Hepatocyte (in vitro differentiated cells): Measurements from ENCODE around the gene CSTF2T. TPM values are rescaled to one million over a fixed set of nuclear protein-coding genes. Genes with fewer than 3 reads are reported as not detected.

Source experiments
- DNase-seq: peaks from one replicate; pipeline ENCODE4 v3.0.0-alpha.2; 2016; ENCODE audit warnings: low spot score
- H2AFZ ChIP-seq: fragments of 200-600 bp; sonication (generic); 2 replicates; pipeline ENCODE4 v1.6.0; 2016; ENCODE audit warnings: antibody characterized with exemption, mild to moderate bottlenecking
- H3K27ac ChIP-seq: fragments of 200-600 bp; sonication (generic); 2 replicates; pipeline ENCODE4 v1.5.1; 2016; ENCODE audit warnings: mild to moderate bottlenecking
- H3K27me3 ChIP-seq: fragments of 200-600 bp; sonication (generic); 2 replicates; pipeline ENCODE4 v1.6.1; 2016
- H3K36me3 ChIP-seq: fragments of 200-600 bp; sonication (generic); replicated peaks from 2 replicates; pipeline ENCODE4 v1.5.1; 2016; ENCODE audit warnings: low read depth; ENCODE audit not compliant: insufficient read depth
- H3K4me1 ChIP-seq: fragments of 200-600 bp; sonication (generic); 2 replicates; pipeline ENCODE4 v1.5.1; 2016; ENCODE audit warnings: mild to moderate bottlenecking, moderate library complexity; ENCODE audit not compliant: insufficient read depth
- H3K4me2 ChIP-seq: fragments of 200-600 bp; sonication (generic); 2 replicates; pipeline ENCODE4 v1.6.0; 2016
- H3K4me3 ChIP-seq: fragments of 200-600 bp; sonication (generic); 2 replicates; pipeline ENCODE4 v1.5.1; 2016; ENCODE audit warnings: mild to moderate bottlenecking
- H3K79me2 ChIP-seq: fragments of 200-600 bp; sonication (generic); 2 replicates; pipeline ENCODE4 v1.6.0; 2017; ENCODE audit warnings: mild to moderate bottlenecking
- H3K9me2 ChIP-seq: fragments of 200-600 bp; sonication (generic); replicated peaks from 2 replicates; pipeline ENCODE4 v1.6.0; 2017; ENCODE audit warnings: mild to moderate bottlenecking; ENCODE audit not compliant: insufficient read depth
- H3K9me3 ChIP-seq: fragments of 200-600 bp; sonication (generic); 2 replicates; pipeline ENCODE4 v1.5.1; 2016; ENCODE audit warnings: low read depth, mild to moderate bottlenecking
- H4K20me1 ChIP-seq: fragments of 200-600 bp; sonication (generic); 2 replicates; pipeline ENCODE4 v1.6.0; 2016; ENCODE audit warnings: mild to moderate bottlenecking; ENCODE audit not compliant: insufficient read depth, poor library complexity, severe bottlenecking
- EZH2 ChIP-seq: fragments of 200-600 bp; sonication (generic); IDR thresholded peaks from 2 replicates; pipeline ENCODE4 v1.6.1; 2016; ENCODE audit warnings: antibody characterized with exemption, mild to moderate bottlenecking, borderline replicate concordance
- EZH2phosphoT487 ChIP-seq: fragments of 200-600 bp; sonication (generic); IDR thresholded peaks from one replicate; pipeline ENCODE4 v1.6.1; 2018; ENCODE audit warnings: antibody characterized with exemption, mild to moderate bottlenecking, low read depth, moderate library complexity; ENCODE audit not compliant: unreplicated experiment, severe bottlenecking
- WGBS: methylation state at CpG from one replicate; pipeline ENCODE4 v1.1.6; 2016; ENCODE audit warnings: low lambda C conversion rate; ENCODE audit errors: missing lambda C conversion rate; 5-methylcytosine and 5-hydroxymethylcytosine counted together
- polyA plus RNA-seq: library from polyadenylated mRNA; unstranded; fragments of >200 nt; fragmentation: Nextera tagmentation; extraction: Ambion mirVana; gene quantifications from 2 replicates; pipeline ENCODE4 v1.2.1, GENCODE V29; 2016
- total RNA-seq: library from RNA; depleted of rRNA; stranded (reverse); fragments of >200 nt; gene quantifications from 2 replicates; pipeline ENCODE4 v1.2.3, GENCODE V29; 2014
- TF ChIP-seq, protein P1 (sequence below): fragments of 200-600 bp; sonication (generic); IDR thresholded peaks from 2 replicates; pipeline ENCODE4 v1.5.1; 2016; ENCODE audit warnings: antibody characterized with exemption, mild to moderate bottlenecking; ENCODE audit not compliant: poor library complexity

CSTF2T gene
- total and polyA plus RNA-seq, 2 experiments from 2014 or later = 7.2 to 22.3 TPM

- no peak overlapping the region for H3K4me3 ChIP-seq
- no peak overlapping the region for H2AFZ ChIP-seq
- no peaks in the 10 kb centered on the region for H3K4me1 ChIP-seq
- H3K9me3 ChIP-seq = no peaks in the 10 kb centered on the region
- H3K79me2 ChIP-seq = no peaks in the 10 kb centered on the region
- H3K27ac ChIP-seq = no peak overlapping the region
- H3K27me3 ChIP-seq = no peaks in the 10 kb centered on the region
- H4K20me1 ChIP-seq = no peaks in the 10 kb centered on the region
- no peak for DNase-seq
- H3K4me2 ChIP-seq = no peak overlapping the region
- TF ChIP-seq, protein P1, sequence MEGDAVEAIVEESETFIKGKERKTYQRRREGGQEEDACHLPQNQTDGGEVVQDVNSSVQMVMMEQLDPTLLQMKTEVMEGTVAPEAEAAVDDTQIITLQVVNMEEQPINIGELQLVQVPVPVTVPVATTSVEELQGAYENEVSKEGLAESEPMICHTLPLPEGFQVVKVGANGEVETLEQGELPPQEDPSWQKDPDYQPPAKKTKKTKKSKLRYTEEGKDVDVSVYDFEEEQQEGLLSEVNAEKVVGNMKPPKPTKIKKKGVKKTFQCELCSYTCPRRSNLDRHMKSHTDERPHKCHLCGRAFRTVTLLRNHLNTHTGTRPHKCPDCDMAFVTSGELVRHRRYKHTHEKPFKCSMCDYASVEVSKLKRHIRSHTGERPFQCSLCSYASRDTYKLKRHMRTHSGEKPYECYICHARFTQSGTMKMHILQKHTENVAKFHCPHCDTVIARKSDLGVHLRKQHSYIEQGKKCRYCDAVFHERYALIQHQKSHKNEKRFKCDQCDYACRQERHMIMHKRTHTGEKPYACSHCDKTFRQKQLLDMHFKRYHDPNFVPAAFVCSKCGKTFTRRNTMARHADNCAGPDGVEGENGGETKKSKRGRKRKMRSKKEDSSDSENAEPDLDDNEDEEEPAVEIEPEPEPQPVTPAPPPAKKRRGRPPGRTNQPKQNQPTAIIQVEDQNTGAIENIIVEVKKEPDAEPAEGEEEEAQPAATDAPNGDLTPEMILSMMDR = no peak
- no peak for TF ChIP-seq EZH2phosphoT487
- no peak for TF ChIP-seq EZH2
- WGBS = 74% methylated on average over 6 of the region's 6 CpGs
- no peaks in the 10 kb centered on the region for H3K36me3 ChIP-seq
- no peaks in the 10 kb centered on the region for H3K9me2 ChIP-seq
Observed at GRCh38 chr10:51679841-51680240, 19.6 kb downstream of the CSTF2T start.

- H3K36me3 ChIP-seq = no peaks in the 10 kb centered on the region
Observed at GRCh38 chr10:51675088-51675487, 24.3 kb downstream of the CSTF2T start.

GRCh38 chr10:51672039-51672535 lies 27.3 kb downstream of the CSTF2T start:
- H3K36me3 ChIP-seq = no peaks in the 10 kb centered on the region
- H3K27ac ChIP-seq = no peak overlapping the region
- no peaks in the 10 kb centered on the region for H3K79me2 ChIP-seq
- H4K20me1 ChIP-seq = no peaks in the 10 kb centered on the region
- no peaks in the 10 kb centered on the region for H3K4me1 ChIP-seq
- H3K4me2 ChIP-seq = no peak overlapping the region
- no peak for TF ChIP-seq EZH2
- TF ChIP-seq, protein P1 = no peak
- no peak for TF ChIP-seq EZH2phosphoT487
- no peak overlapping the region for H2AFZ ChIP-seq
- DNase-seq = no peak
- no peaks in the 10 kb centered on the region for H3K27me3 ChIP-seq
- H3K9me3 ChIP-seq = no peaks in the 10 kb centered on the region
- H3K9me2 ChIP-seq = no peaks in the 10 kb centered on the region
- no peak overlapping the region for H3K4me3 ChIP-seq

More at GRCh38 chr10:51675088-51675487, 24.3 kb downstream of the CSTF2T start:
- no peak overlapping the region for H2AFZ ChIP-seq
- no peak overlapping the region for H3K4me3 ChIP-seq
- no peaks in the 10 kb centered on the region for H3K4me1 ChIP-seq
- H4K20me1 ChIP-seq = no peaks in the 10 kb centered on the region
- no peak overlapping the region for H3K4me2 ChIP-seq
- H3K9me2 ChIP-seq = no peaks in the 10 kb centered on the region
- no peaks in the 10 kb centered on the region for H3K9me3 ChIP-seq
- no peak for DNase-seq
- no peak overlapping the region for H3K27ac ChIP-seq
- no peak for TF ChIP-seq EZH2phosphoT487
- TF ChIP-seq EZH2 = no peak
- TF ChIP-seq, protein P1 = no peak
- no peaks in the 10 kb centered on the region for H3K79me2 ChIP-seq
- H3K27me3 ChIP-seq = no peaks in the 10 kb centered on the region

DNA sequence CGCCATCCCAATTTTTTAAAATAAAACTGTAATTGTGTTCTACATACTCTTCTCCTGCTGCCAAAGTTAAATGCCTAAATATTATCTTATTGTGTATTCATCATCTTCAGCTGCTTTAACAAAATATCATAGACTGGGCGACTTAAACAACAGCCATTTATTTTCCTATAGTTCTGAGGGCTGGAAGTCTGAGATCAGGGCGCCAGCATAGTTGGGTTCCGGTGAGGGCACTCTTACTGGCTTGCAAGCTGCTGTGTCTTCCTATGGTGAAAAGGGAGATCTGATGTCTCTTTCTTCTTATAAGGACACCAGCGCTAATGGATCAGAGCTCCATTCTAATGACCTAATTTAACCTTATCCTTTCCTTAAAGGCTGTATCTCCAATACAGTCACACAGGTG lies 30.4 kb downstream of the CSTF2T start:
- H3K4me3 ChIP-seq = no peak overlapping the region
- 89% methylated on average over 5 of the region's 5 CpGs for WGBS
- DNase-seq = no peak
- H3K4me2 ChIP-seq = no peak overlapping the region
- H3K36me3 ChIP-seq = no peaks in the 10 kb centered on the region
- H3K79me2 ChIP-seq = no peaks in the 10 kb centered on the region
- H3K9me2 ChIP-seq = no peaks in the 10 kb centered on the region
- no peak overlapping the region for H2AFZ ChIP-seq
- TF ChIP-seq EZH2phosphoT487 = no peak
- TF ChIP-seq, protein P1 = no peak
- TF ChIP-seq EZH2 = no peak
- H3K27me3 ChIP-seq = no peaks in the 10 kb centered on the region
- H3K4me1 ChIP-seq = no peaks in the 10 kb centered on the region
- no peaks in the 10 kb centered on the region for H4K20me1 ChIP-seq
- no peaks in the 10 kb centered on the region for H3K9me3 ChIP-seq
- H3K27ac ChIP-seq = no peak overlapping the region
